ENCODE results near the gene ZNF787.
"Not testable (repeated sequence)": the region's sequence is repeated elsewhere in the genome, so short reads cannot be mapped to it uniquely, and the experiment has no call there.

Gene ZNF787

DNA sequence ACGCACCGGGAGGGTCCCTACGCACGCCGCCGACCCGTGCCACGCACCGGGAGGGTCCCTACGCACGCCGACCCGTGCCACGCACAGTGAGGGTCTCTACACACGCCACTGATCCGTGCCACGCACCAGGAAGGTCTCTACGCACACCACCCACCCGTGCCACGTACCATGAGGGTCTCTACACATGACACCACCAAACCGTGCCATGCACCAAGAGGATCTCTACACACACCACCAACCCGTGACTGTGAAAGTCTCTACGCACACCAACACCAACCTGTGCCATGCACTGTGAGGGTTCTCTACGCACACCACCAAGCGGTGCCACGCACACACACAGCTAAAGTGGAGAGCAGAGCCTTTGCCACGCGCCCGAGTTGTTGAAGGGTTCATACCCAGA lies 16.7 kb downstream of the ZNF787 start:
- no peak for DNase-seq

DNA sequence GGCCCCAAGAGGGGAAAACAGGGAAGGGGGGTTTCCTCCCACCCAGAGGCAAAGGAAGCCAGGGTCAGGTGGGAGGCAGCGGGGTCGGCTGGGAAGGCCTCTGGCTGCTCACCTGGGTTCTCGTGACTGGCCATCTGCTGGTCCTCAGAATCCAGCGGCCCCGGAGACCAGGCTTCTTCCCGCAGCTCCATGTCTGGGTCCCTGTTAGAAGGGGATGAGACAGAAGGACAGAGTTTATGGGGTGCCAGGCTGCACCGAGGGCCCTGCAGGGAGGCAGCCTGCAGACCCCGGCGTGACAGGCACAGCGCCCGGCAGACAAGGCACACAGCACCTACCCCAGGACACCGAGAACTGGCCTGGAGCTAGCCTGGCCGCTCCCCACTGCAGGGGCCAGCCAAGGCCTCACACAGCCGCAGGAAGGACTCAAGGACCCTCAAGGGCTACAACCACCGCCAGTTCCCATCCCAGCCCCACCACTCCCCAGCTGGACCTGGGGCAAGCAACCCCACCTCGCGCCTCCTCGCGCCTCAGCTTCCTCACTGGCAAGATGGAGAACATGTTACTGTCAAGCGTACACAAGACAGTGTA lies 18.0 kb downstream of the ZNF787 start:
- DNase-seq: no peak

DNA sequence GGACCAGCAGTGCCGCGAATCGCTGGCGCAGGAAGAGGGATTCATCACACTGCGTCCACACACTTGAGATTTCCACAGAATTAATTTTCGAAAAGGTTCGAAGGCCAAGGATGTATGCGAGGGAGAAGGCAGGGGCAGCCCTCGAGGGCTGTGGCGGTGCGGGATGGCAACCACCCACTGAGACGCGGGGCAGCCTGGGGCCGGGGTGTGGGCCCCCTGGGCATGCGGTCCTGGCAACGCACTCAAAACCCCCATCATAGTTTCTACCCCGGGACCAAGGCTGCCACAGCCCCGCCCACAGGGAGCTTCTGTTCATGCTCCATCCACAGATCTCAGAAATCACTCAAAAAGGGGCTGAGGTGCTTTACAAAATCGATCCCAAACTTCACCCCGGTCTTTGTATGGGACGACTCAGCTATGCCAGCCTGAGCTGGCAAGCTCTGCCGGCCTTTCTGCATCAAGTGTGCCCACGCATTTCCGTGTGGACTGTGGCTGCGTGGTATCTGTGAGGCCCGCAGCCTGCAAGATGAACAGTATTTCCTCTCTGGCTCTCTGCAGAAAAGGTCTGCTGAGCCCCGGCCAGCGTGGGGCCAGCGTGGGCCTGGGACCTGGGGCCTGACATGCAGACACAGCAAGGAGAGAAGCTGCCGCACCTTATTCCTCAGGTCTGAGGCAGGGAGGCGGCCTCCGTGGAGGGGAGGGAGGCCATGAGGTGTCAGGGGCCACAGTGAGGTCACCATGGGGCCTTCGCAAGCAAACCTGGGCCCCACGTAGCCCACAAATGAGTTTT lies 19.2 kb downstream of the ZNF787 start:
- DNase-seq: no peak

DNA sequence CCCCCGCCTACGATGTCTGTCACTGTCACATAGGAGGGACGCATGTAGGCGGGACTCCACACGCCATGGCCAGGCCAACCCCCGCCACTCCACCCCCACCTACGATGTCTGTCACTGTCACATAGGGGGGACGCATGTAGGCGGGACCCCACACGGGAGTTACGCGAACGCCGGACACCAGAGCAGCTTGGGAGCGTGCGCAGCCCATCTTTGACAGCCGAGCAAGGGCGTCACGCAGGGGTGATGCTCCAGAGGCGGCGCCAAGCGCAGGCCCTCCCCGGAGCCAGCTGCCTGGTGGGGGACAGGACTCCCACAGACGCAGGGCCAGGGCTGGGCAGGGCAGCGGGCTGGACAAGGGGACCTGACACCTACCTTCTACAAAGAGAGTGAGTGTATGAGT lies 20.0 kb downstream of the ZNF787 start:
- no peak for DNase-seq

GRCh38 chr19:56099638-56100539 lies 21.2 kb downstream of the ZNF787 start:
- no peak for DNase-seq

- DNase-seq: no peak
These were observed 22.1 kb downstream of the ZNF787 start for GRCh38 chr19:56098731-56099568.

DNA sequence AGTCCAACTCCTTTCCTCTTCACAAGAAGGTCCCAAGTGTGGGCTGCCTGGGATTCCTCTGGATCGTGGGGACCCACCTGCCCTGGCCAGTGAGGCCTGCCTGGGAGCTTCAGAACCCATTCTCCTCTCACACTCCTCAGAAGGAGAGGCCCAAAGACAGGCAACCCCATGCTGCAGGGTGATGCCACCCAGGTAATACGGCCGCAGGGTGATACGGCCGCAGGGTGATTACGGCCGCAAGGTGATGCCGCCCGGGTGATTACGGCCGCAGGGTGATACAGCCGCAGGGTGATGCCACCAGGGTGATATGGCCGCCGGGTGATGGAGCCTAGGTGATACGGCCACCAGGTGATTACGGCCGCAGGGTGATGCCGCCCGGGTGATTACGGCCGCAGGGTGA lies 22.9 kb downstream of the ZNF787 start:
- not testable (repeated sequence) for DNase-seq

DNA sequence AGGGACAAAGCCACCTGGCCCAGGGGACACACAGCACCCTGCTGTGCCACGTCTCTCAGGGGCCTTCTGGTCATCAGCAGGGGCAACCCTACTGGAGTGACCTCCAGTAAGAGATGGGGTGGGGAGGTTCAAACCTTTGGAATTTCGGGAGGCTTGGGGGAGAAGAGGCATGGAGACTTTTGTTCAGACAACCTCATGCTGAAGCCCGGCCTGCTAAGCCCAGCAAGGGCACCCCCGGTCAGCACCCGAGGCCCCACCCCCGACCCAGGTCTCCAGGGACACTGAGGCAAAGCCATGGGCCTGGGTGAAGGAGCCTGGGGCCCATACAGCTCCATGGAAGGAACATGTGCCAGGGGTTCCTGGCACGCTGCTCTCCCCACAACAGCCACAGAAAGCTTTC lies 23.3 kb downstream of the ZNF787 start:
- no peak for DNase-seq

GRCh38 chr19:56097306-56097705 lies 23.8 kb downstream of the ZNF787 start:
- no peak for DNase-seq

GRCh38 chr19:56096665-56097064 lies 24.4 kb downstream of the ZNF787 start:
- DNase-seq: no peak

GRCh38 chr19:56094449-56094848 lies 26.6 kb downstream of the ZNF787 start:
- DNase-seq: no peak

- DNase-seq: no peak
These were observed 28.1 kb downstream of the ZNF787 start for GRCh38 chr19:56092685-56093631.

- no peak for DNase-seq
These were observed 29.1 kb downstream of the ZNF787 start for GRCh38 chr19:56091751-56092546.

DNA sequence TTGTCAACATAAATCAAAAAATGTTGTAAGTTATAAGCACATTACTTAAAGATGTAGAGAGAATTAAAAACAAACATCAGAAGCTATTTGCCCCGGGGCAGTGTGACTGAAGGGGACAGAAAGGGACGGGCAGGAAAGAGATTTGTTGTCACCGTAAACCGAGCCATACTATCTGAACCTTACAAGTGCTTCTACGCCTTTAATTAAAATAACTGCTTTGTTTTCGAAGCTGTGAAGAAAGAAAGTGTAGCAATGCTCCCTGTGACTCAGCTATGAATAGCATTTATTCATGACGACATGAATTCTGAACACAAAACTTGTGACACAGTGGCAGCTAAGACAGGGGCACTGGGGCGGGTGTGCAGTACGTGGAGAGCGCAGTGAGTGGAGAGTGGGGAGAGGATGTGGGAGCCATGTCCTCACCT lies 30.0 kb downstream of the ZNF787 start:
- DNase-seq: no peak

DNA sequence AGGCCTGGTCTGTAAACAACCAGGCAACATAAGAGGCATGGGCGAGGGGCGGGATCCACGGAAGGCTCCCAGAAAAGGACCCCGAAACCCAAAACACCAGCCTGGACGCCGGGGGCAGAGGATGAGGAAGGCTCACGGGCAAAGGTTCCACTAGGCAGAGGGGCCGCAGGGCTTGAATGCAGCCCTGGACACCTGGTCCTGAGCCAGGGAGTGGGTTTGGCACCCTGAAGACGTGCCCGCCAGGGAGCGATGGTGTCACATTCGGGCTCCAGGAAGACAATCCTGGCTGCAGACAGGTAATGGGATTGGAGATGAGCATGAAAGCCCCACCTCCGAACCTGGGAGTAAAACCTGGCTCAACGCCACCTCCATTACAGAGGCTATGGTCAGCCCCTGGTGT lies 31.8 kb downstream of the ZNF787 start:
- DNase-seq: no peak

- no peak for DNase-seq
These were observed 32.4 kb downstream of the ZNF787 start for GRCh38 chr19:56088497-56089215.

- DNase-seq: no peak
These were observed 33.2 kb downstream of the ZNF787 start for GRCh38 chr19:56087647-56088496.

DNA sequence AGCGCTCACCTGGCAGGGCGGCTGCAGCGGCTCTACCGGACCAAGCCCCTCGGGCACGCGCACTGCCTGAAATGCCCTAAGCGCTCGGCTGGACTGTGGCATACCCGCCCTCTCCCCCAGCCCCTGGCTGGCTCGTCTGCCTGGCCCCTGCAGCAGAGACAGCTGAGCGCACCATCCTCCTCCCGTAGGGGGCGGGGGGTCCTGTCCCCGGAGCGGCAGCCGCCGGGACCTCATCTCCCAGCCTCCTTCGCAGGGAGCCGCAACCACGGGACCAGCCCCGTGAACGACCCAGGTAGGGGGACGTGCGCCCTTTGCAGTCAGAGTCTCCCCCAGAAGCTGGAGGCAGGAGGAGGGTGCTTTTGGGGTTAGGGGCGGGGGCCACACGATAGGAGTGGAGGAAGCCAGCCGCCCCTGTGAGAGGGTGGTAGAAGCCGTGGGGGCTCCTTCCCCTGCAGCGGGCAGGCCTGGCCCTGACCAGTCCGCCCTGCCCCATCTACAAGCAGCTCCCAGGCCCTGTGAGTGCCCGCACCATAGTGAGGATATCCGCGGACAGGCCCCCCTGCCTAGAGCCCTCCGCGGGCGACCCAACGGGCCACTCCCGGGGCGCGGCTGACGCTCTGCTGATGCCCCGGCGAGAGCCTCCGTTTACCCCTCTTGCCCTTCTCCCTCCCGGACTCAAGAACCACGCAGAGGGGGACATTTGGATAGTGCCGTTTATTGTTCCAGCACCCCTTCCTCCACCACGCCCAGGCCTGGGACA lies 34.2 kb downstream of the ZNF787 start:
- DNase-seq: no peak
